ENCODE data around the gene SLC50A1.

Gene SLC50A1

DNA sequence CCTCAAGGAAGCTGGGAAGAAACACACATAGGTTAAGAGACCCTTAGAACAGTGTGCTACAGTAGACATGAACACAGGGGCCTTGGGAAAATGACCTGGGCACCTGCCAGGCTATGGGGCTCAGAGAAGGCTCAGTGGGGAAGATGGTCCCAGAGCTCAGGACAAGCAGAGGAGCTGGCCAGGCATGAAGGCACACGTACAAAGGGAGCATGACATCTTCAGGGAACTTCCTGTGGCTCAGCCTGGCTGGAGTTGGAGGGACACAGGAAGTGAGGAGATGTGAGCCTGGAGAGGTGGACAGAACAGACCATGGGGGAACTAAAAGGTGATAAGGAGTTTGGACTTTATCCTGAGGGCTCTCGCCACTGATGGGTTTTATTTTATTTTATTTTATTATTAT, 3.8 kb upstream of the SLC50A1 start:
- H3K36me3 ChIP-seq (ENCODE audit: low read length): no peaks in the 10 kb centered on the region
- TF ChIP-seq, protein P1, sequence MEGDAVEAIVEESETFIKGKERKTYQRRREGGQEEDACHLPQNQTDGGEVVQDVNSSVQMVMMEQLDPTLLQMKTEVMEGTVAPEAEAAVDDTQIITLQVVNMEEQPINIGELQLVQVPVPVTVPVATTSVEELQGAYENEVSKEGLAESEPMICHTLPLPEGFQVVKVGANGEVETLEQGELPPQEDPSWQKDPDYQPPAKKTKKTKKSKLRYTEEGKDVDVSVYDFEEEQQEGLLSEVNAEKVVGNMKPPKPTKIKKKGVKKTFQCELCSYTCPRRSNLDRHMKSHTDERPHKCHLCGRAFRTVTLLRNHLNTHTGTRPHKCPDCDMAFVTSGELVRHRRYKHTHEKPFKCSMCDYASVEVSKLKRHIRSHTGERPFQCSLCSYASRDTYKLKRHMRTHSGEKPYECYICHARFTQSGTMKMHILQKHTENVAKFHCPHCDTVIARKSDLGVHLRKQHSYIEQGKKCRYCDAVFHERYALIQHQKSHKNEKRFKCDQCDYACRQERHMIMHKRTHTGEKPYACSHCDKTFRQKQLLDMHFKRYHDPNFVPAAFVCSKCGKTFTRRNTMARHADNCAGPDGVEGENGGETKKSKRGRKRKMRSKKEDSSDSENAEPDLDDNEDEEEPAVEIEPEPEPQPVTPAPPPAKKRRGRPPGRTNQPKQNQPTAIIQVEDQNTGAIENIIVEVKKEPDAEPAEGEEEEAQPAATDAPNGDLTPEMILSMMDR (IDR thresholded peaks at IDR 0.05; ENCODE audit: insufficient read depth, low read length, poor library complexity, severe bottlenecking): no peak
- TF ChIP-seq EZH2phosphoT487 (conservative IDR thresholded peaks at IDR 0.05; ENCODE audit: low read length): no peak
- H3K9me3 ChIP-seq (ENCODE audit: insufficient read depth, low read length): no peaks in the 10 kb centered on the region
- H3K9ac ChIP-seq (ENCODE audit: low read length): no peak overlapping the region
- H4K20me1 ChIP-seq (ENCODE audit: low read depth, low read length): no peaks in the 10 kb centered on the region
- H3K27ac ChIP-seq (ENCODE audit: low read depth, low read length): no peak overlapping the region
- H3K4me3 ChIP-seq (ENCODE audit: insufficient read depth, low read length, poor library complexity, severe bottlenecking): no peak overlapping the region
- H3K9me2 ChIP-seq (replicated peaks; ENCODE audit: insufficient read depth, low read length): no peaks in the 10 kb centered on the region
- H3K4me2 ChIP-seq (ENCODE audit: low read depth, low read length, poor library complexity, severe bottlenecking): no peak overlapping the region
- no peak overlapping the region for H2AFZ ChIP-seq (ENCODE audit: low read depth, low read length, severe bottlenecking)
- H3K27me3 ChIP-seq (ENCODE audit: low read length): no peaks in the 10 kb centered on the region
- H3K79me2 ChIP-seq (ENCODE audit: insufficient read depth, low read length): no peaks in the 10 kb centered on the region
- peaks cover 11% of the 10 kb centered on the region for H3F3A ChIP-seq (ENCODE audit: insufficient read depth)

DNA sequence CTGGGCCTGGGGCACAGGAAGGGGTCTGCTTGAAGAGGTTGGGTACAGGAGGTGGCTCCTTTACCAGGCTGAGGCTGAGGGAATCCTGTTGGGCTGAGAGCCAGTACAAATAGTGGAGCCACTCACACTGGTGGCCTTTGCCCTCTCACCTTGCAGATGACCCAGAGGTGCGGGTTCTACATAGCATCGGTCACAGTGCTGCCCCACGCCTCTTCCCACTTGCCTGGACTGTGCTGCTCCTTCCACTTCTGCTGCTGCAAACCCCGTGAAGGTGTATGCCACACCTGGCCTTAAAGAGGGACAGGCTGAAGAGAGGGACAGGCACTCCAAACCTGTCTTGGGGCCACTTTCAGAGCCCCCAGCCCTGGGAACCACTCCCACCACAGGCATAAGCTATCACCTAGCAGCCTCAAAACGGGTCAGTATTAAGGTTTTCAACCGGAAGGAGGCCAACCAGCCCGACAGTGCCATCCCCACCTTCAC, 1.8 kb upstream of the SLC50A1 start:
- Histone ChIP-seq H3K36me3 (ENCODE audit: low read length) (no peaks in the 10 kb centered on the region), H3K9me3 (ENCODE audit: insufficient read depth, low read length) (no peaks in the 10 kb centered on the region), H3K79me2 (ENCODE audit: insufficient read depth, low read length) (no peaks in the 10 kb centered on the region), H3F3A (ENCODE audit: insufficient read depth) (peaks cover 24% of the 10 kb centered on the region), H3K4me2 (ENCODE audit: low read depth, low read length, poor library complexity, severe bottlenecking) (no peak overlapping the region), H2AFZ (ENCODE audit: low read depth, low read length, severe bottlenecking) (no peak overlapping the region), H3K9ac (ENCODE audit: low read length) (no peak overlapping the region), H3K27ac (ENCODE audit: low read depth, low read length) (no peak overlapping the region), H4K20me1 (ENCODE audit: low read depth, low read length) (no peaks in the 10 kb centered on the region), H3K27me3 (ENCODE audit: low read length) (no peaks in the 10 kb centered on the region), H3K4me3 (ENCODE audit: insufficient read depth, low read length, poor library complexity, severe bottlenecking) (no peak overlapping the region), H3K9me2 (replicated peaks; ENCODE audit: insufficient read depth, low read length) (no peaks in the 10 kb centered on the region)
- TF ChIP-seq, protein P1 (IDR thresholded peaks at IDR 0.05; ENCODE audit: insufficient read depth, low read length, poor library complexity, severe bottlenecking): no peak
- no peak for TF ChIP-seq EZH2phosphoT487 (conservative IDR thresholded peaks at IDR 0.05; ENCODE audit: low read length)

DNA sequence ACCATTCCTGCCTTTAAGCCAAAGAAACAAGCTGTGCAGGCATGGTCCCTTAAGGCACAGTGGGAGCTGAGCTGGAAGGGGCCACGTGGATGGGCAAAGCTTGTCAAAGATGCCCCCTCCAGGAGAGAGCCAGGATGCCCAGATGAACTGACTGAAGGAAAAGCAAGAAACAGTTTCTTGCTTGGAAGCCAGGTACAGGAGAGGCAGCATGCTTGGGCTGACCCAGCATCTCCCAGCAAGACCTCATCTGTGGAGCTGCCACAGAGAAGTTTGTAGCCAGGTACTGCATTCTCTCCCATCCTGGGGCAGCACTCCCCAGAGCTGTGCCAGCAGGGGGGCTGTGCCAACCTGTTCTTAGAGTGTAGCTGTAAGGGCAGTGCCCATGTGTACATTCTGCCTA, 1.3 kb upstream of the SLC50A1 start:
- H4K20me1 ChIP-seq (ENCODE audit: low read depth, low read length): no peaks in the 10 kb centered on the region
- H3K4me3 ChIP-seq (ENCODE audit: insufficient read depth, low read length, poor library complexity, severe bottlenecking): no peak overlapping the region
- TF ChIP-seq EZH2phosphoT487 (conservative IDR thresholded peaks at IDR 0.05; ENCODE audit: low read length): no peak
- TF ChIP-seq, protein P1 (IDR thresholded peaks at IDR 0.05; ENCODE audit: insufficient read depth, low read length, poor library complexity, severe bottlenecking): no peak
- H3K27me3 ChIP-seq (ENCODE audit: low read length): no peaks in the 10 kb centered on the region
- no peaks in the 10 kb centered on the region for H3K79me2 ChIP-seq (ENCODE audit: insufficient read depth, low read length)
- 0 out of 2 replicates have a peak overlapping the region, but pooled peaks have one; percentile 78 for H3K9ac ChIP-seq (ENCODE audit: low read length)
- H3K27ac ChIP-seq (ENCODE audit: low read depth, low read length): no peak overlapping the region
- H3K36me3 ChIP-seq (ENCODE audit: low read length): no peaks in the 10 kb centered on the region
- H2AFZ ChIP-seq (ENCODE audit: low read depth, low read length, severe bottlenecking): no peak overlapping the region
- no peaks in the 10 kb centered on the region for H3K9me3 ChIP-seq (ENCODE audit: insufficient read depth, low read length)
- peak overlapping the region; percentile 76 for H3K4me2 ChIP-seq (ENCODE audit: low read depth, low read length, poor library complexity, severe bottlenecking)
- peaks cover 24% of the 10 kb centered on the region for H3F3A ChIP-seq (ENCODE audit: insufficient read depth)
- no peaks in the 10 kb centered on the region for H3K9me2 ChIP-seq (replicated peaks; ENCODE audit: insufficient read depth, low read length)
